IMR-90 (cell line): ENCODE measurements around the gene SH2B2. TPM values are rescaled to one million over a fixed set of nuclear protein-coding genes. Genes with fewer than 3 reads are reported as not detected.

Source experiments
- ATAC-seq: fragments of 200-7000 bp; cut with Tn5 transposase; 2 replicates; pipeline ENCODE4 v1.9.1; 2020; ENCODE audit warnings: low read depth, mild to moderate bottlenecking, moderate library complexity
- BruUV-seq: library from RNA; stranded (reverse); fragments of 400-500 nt; replicated peaks from 2 replicates; lab custom pipeline; 2021; lab: Mats Ljungman, UMichigan
- CTCF ChIA-PET: fragments of 300-600 bp; formaldehyde crosslinking; extraction: SDS; loops from one replicate; lab custom pipeline; 2021; ENCODE audit warnings: antibody characterized with exemption; lab: Yijun Ruan, JAX
- POLR2A ChIA-PET: fragments of 300-600 bp; sonication (Branson Sonifier 250); formaldehyde crosslinking; loops from one replicate; lab custom pipeline; 2022; ENCODE audit warnings: antibody characterized with exemption; ENCODE audit not compliant: unreplicated experiment; lab: Charles Lee
- DNase-seq: peaks from one replicate; pipeline ENCODE4 v3.0.0; 2013
- H2AFZ ChIP-seq: replicated peaks from 2 replicates; pipeline ENCODE3; 2013; ENCODE audit warnings: low read length, mild to moderate bottlenecking; ENCODE audit not compliant: poor library complexity
- H2AK5ac ChIP-seq: 2 replicates; pipeline ENCODE4 v1.6.1; 2013; ENCODE audit warnings: low read depth, low read length, inconsistent platforms
- H2AK9ac ChIP-seq: replicated peaks from 2 replicates; pipeline ENCODE3; 2013; ENCODE audit warnings: mild to moderate bottlenecking, low read depth, low read length, moderate library complexity; ENCODE audit not compliant: poor library complexity
- H2BK120ac ChIP-seq: 2 replicates; pipeline ENCODE4 v1.6.1; 2013; ENCODE audit warnings: low read depth, low read length, inconsistent platforms
- H2BK15ac ChIP-seq: 3 replicates; pipeline ENCODE4 v1.6.1; 2013; ENCODE audit warnings: low read depth, low read length, inconsistent platforms
- H2BK20ac ChIP-seq: 2 replicates; pipeline ENCODE4 v1.6.1; 2013; ENCODE audit warnings: low read depth, mild to moderate bottlenecking, inconsistent platforms, low read length, moderate library complexity
- H2BK5ac ChIP-seq: 2 replicates; pipeline ENCODE4 v1.6.1; 2013; ENCODE audit warnings: mild to moderate bottlenecking, low read depth, low read length, inconsistent platforms; ENCODE audit not compliant: poor library complexity, severe bottlenecking
- H3K14ac ChIP-seq: replicated peaks from 2 replicates; pipeline ENCODE4 v1.6.1; 2013; ENCODE audit warnings: low read depth, low read length, inconsistent platforms
- H3K18ac ChIP-seq: 2 replicates; pipeline ENCODE4 v1.6.1; 2013; ENCODE audit warnings: low read depth, low read length, control low read depth
- H3K23ac ChIP-seq: 2 replicates; pipeline ENCODE4 v1.6.1; 2013; ENCODE audit warnings: low read depth, low read length, inconsistent platforms
- H3K27ac ChIP-seq: 2 replicates; pipeline ENCODE4 v1.5.1; 2013; ENCODE audit warnings: mild to moderate bottlenecking, control low read depth, low read length; ENCODE audit not compliant: insufficient read depth
- H3K27me3 ChIP-seq: 2 replicates; pipeline ENCODE4 v1.6.1; 2013; ENCODE audit warnings: low read length; ENCODE audit not compliant: control insufficient read depth, insufficient read depth
- H3K36me3 ChIP-seq: 2 replicates; pipeline ENCODE4 v1.6.1; 2013; ENCODE audit warnings: low read length, mixed read lengths; ENCODE audit not compliant: control insufficient read depth, insufficient read depth
- H3K4ac ChIP-seq: 2 replicates; pipeline ENCODE4 v1.6.1; 2013; ENCODE audit warnings: low read depth, low read length, inconsistent platforms
- H3K4me1 ChIP-seq: 2 replicates; pipeline ENCODE4 v1.6.1; 2013; ENCODE audit warnings: low read length, mixed read lengths; ENCODE audit not compliant: control insufficient read depth, insufficient read depth
- H3K4me2 ChIP-seq: 2 replicates; pipeline ENCODE4 v1.6.1; 2013; ENCODE audit warnings: low read depth, mild to moderate bottlenecking, control low read depth, low read length, moderate library complexity
- H3K4me3 ChIP-seq: 2 replicates; pipeline ENCODE4 v1.5.1; 2013; ENCODE audit warnings: low read depth, mild to moderate bottlenecking, control low read depth, low read length, moderate library complexity; ENCODE audit not compliant: insufficient read depth
- H3K56ac ChIP-seq: 2 replicates; pipeline ENCODE4 v1.6.1; 2013; ENCODE audit warnings: low read length, inconsistent platforms; ENCODE audit not compliant: insufficient read depth; ENCODE audit errors: extremely low read depth
- H3K79me1 ChIP-seq, 2 experiments: 2 replicates each; pipeline ENCODE4 v1.6.1; 2013; ENCODE audit warnings: low read length in 2 of 2, inconsistent platforms in 1 of 2, low read depth in 1 of 2
- H3K9ac ChIP-seq: 2 replicates; pipeline ENCODE4 v1.6.1; 2013; ENCODE audit warnings: low read depth, low read length, control low read depth
- H3K9me1 ChIP-seq: 2 replicates; pipeline ENCODE4 v1.6.1; 2013; ENCODE audit warnings: low read length, inconsistent platforms; ENCODE audit not compliant: insufficient read depth
- H3K9me3 ChIP-seq: 2 replicates; pipeline ENCODE4 v1.6.1; 2013; ENCODE audit warnings: low read length; ENCODE audit not compliant: control insufficient read depth, insufficient read depth
- H4K20me1 ChIP-seq: 2 replicates; pipeline ENCODE4 v1.6.1; 2013; ENCODE audit warnings: low read length, inconsistent platforms; ENCODE audit not compliant: insufficient read depth
- H4K5ac ChIP-seq: 2 replicates; pipeline ENCODE4 v1.6.1; 2013; ENCODE audit warnings: mild to moderate bottlenecking, low read depth, low read length, control low read depth
- H4K8ac ChIP-seq, 2 experiments: 2 replicates each; pipeline ENCODE4 v1.6.1; 2013; ENCODE audit warnings: low read depth in 2 of 2, low read length in 2 of 2, control low read depth in 1 of 2, inconsistent platforms in 1 of 2
- H4K91ac ChIP-seq: 2 replicates; pipeline ENCODE4 v1.6.1; 2013; ENCODE audit warnings: low read depth, low read length, inconsistent platforms; ENCODE audit not compliant: insufficient read depth
- ELK1 ChIP-seq: fragments of 150-350 bp; IDR thresholded peaks from 2 replicates; pipeline ENCODE4 v1.6.1; 2016; ENCODE audit warnings: low read depth, mild to moderate bottlenecking, low read length, moderate library complexity, borderline replicate concordance
- NFE2L2 ChIP-seq: fragments of 150-350 bp; IDR thresholded peaks from 2 replicates; pipeline ENCODE4 v1.6.1; 2016; ENCODE audit warnings: low read depth, mild to moderate bottlenecking, low read length
- POLR2A ChIP-seq: IDR thresholded peaks from 2 replicates; pipeline ENCODE4 v1.6.1; 2012; ENCODE audit warnings: mild to moderate bottlenecking, low read depth, low read length
- WGBS, 2 experiments: methylation state at CpG; one replicate each; pipeline versions ENCODE4 v1.1.5 to v1.1.7; 2013; ENCODE audit warnings: missing lambda C conversion rate in 2 of 2; ENCODE audit not compliant: insufficient read length in 1 of 2; ENCODE audit errors: extremely low coverage in 2 of 2; 5-methylcytosine and 5-hydroxymethylcytosine counted together
- dilution Hi-C: fragments of 300-500 bp; cut with HindIII; formaldehyde crosslinking; loops from one replicate; pipeline ENCODE4 v1.14.3; 2018; ENCODE audit warnings: low sequenced_read_pairs; ENCODE audit not compliant: unreplicated experiment
- in situ Hi-C: fragments of 300-500 bp; cut with MboI; formaldehyde crosslinking; loops from 3 replicates; pipeline ENCODE4 v1.14.3; 2019; ENCODE audit warnings: low sequenced_read_pairs, inconsistent platforms, mixed read lengths
- intact Hi-C: fragments of 100-400 bp; cut with micrococcal nuclease; formaldehyde crosslinking; loops from 2 replicates; pipeline ENCODE4 v1.10.0; 2022
- polyA plus RNA-seq, 3 experiments: library from polyadenylated mRNA; depleted of rRNA; stranded (reverse); fragments of >200 nt; gene quantifications; 2 replicates each; pipeline ENCODE4 v1.2.3, GENCODE V29; 2012; ENCODE audit warnings: low replicate concordance in 1 of 3
- total RNA-seq: library from RNA; depleted of rRNA; stranded (reverse); fragments of >200 nt; gene quantifications from 2 replicates; pipeline ENCODE4 v1.2.3, GENCODE V29; 2012

SH2B2 gene
- total and polyA plus RNA-seq, 2 of the 4 experiments (the other 2 are of a cell fraction), result 0.36 to 0.99 TPM

GRCh38 chr7:102295346-102296178, 8.9 kb downstream of the SH2B2 start:
- in situ Hi-C loops, result no loop called here
- Histone ChIP-seq H3K18ac (no peak overlapping the region), H3K9ac (no peak overlapping the region), H2BK5ac (no peak overlapping the region), H3K9me3 (no peaks in the 10 kb centered on the region), H4K91ac (no peak overlapping the region), H3K4me2 (no peak overlapping the region), H3K9me1 (no peaks in the 10 kb centered on the region), H3K23ac (no peak overlapping the region), H3K36me3 (no peaks in the 10 kb centered on the region), H2AFZ (no peak overlapping the region), H3K27ac (no peak overlapping the region), H3K14ac (no peak overlapping the region), H2AK5ac (no peak overlapping the region), H3K4me3 (no peak overlapping the region), H3K27me3 (peaks cover 4% of the 10 kb centered on the region; the same call in 1 of the 2 replicates), H2BK20ac (no peak overlapping the region), H4K5ac (no peak overlapping the region), H2BK120ac (no peak overlapping the region), H3K4ac (no peak overlapping the region), H2BK15ac (no peak overlapping the region), H2AK9ac (peak overlapping the region; percentile 50), H3K79me1 (no peaks in the 10 kb centered on the region), H4K8ac (no peak overlapping the region), H3K4me1 (no peaks in the 10 kb centered on the region), H3K56ac (no peak overlapping the region), H4K20me1 (no peaks in the 10 kb centered on the region; the same call in 1 of the 2 replicates)
- WGBS, 2 experiments, result 73% methylated on average over 4 of the region's 12 CpGs; no CpG with 5 or more reads in 1 of the 2 experiments
- TF ChIP-seq ELK1 (no peak), NFE2L2 (no peak), POLR2A (no peak)
- no peak for ATAC-seq
- intact Hi-C loops, result no loop called here
- CTCF ChIA-PET, result no interaction called here
- no peak for DNase-seq
- POLR2A ChIA-PET, result no interaction called here
- dilution Hi-C loops, result no loop called here
- BruUV-seq, result no TSS peak
